HG02642 (cell line): Measurements from ENCODE around the gene ZSWIM6.

ENCODE experiments used
- ATAC-seq: cut with Tn5 transposase; IDR thresholded peaks from one replicate; pipeline ENCODE4 v1.9.1; 2021; ENCODE audit warnings: mild to moderate bottlenecking; ENCODE audit not compliant: unreplicated experiment, poor library complexity

The ZSWIM6 gene

GRCh38 chr5:61330845-61331406 is 1.1 kb upstream of the ZSWIM6 start:
- peak; percentile 38 for ATAC-seq

- peak; percentile 2 for ATAC-seq
Observed at GRCh38 chr5:61332358-61332749, 296 bp downstream of the ZSWIM6 start.

- ATAC-seq, result no peak
Observed at GRCh38 chr5:61332851-61333320, 828 bp downstream of the ZSWIM6 start.

- ATAC-seq, result no peak
Observed at GRCh38 chr5:61333321-61333953, 1.4 kb downstream of the ZSWIM6 start.

- ATAC-seq, result no peak
Observed at GRCh38 chr5:61333954-61334867, 2.2 kb downstream of the ZSWIM6 start.

- no peak for ATAC-seq
Observed at GRCh38 chr5:61334868-61335615, 3.0 kb downstream of the ZSWIM6 start.

- no peak for ATAC-seq
Observed at GRCh38 chr5:61339764-61340163, 7.7 kb downstream of the ZSWIM6 start.

GRCh38 chr5:61340775-61341361 is 8.8 kb downstream of the ZSWIM6 start:
- ATAC-seq, result no peak

- ATAC-seq, result no peak
Observed at GRCh38 chr5:61342071-61342501, 10.0 kb downstream of the ZSWIM6 start.

- ATAC-seq, result no peak
Observed at GRCh38 chr5:61344187-61344944, 12.3 kb downstream of the ZSWIM6 start.

- ATAC-seq, result no peak
Observed at GRCh38 chr5:61346511-61346910, 14.5 kb downstream of the ZSWIM6 start.

- no peak for ATAC-seq
Observed at GRCh38 chr5:61347080-61347479, 15.0 kb downstream of the ZSWIM6 start.

GRCh38 chr5:61348447-61348846 is 16.4 kb downstream of the ZSWIM6 start:
- ATAC-seq, result no peak

- ATAC-seq, result no peak
Observed at GRCh38 chr5:61349935-61350334, 17.9 kb downstream of the ZSWIM6 start.

- no peak for ATAC-seq
Observed at GRCh38 chr5:61350535-61350934, 18.5 kb downstream of the ZSWIM6 start.

- ATAC-seq, result no peak
Observed at GRCh38 chr5:61351733-61352132, 19.7 kb downstream of the ZSWIM6 start.

- ATAC-seq, result no peak
Observed at GRCh38 chr5:61352180-61352579, 20.1 kb downstream of the ZSWIM6 start.

- no peak for ATAC-seq
Observed at GRCh38 chr5:61352612-61353156, 20.6 kb downstream of the ZSWIM6 start.

GRCh38 chr5:61353293-61353692 is 21.2 kb downstream of the ZSWIM6 start:
- ATAC-seq, result no peak
